Measurements from ENCODE around the gene DDAH2.

Gene DDAH2

GRCh38 chr6:31765910-31766794, 37.1 kb upstream of the DDAH2 start:
- no peak for DNase-seq (ENCODE audit: low read depth)
- peak overlapping the region; percentile 12 for H3K4me3 ChIP-seq (replicated peaks; ENCODE audit: low read depth, low read length)
- TF ChIP-seq, protein P1, sequence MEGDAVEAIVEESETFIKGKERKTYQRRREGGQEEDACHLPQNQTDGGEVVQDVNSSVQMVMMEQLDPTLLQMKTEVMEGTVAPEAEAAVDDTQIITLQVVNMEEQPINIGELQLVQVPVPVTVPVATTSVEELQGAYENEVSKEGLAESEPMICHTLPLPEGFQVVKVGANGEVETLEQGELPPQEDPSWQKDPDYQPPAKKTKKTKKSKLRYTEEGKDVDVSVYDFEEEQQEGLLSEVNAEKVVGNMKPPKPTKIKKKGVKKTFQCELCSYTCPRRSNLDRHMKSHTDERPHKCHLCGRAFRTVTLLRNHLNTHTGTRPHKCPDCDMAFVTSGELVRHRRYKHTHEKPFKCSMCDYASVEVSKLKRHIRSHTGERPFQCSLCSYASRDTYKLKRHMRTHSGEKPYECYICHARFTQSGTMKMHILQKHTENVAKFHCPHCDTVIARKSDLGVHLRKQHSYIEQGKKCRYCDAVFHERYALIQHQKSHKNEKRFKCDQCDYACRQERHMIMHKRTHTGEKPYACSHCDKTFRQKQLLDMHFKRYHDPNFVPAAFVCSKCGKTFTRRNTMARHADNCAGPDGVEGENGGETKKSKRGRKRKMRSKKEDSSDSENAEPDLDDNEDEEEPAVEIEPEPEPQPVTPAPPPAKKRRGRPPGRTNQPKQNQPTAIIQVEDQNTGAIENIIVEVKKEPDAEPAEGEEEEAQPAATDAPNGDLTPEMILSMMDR (IDR thresholded peaks at IDR 0.05; ENCODE audit: low read length, missing control alignments), result no peak

- no peak overlapping the region for H3K4me3 ChIP-seq (replicated peaks; ENCODE audit: low read depth, low read length)
- DNase-seq (ENCODE audit: low read depth), result no peak
- TF ChIP-seq, protein P1 (IDR thresholded peaks at IDR 0.05; ENCODE audit: low read length, missing control alignments), result no peak
Measured at GRCh38 chr6:31765559-31765909, 36.4 kb upstream of the DDAH2 start.

- TF ChIP-seq, protein P1 (IDR thresholded peaks at IDR 0.05; ENCODE audit: low read length, missing control alignments), result no peak
Measured at GRCh38 chr6:31764198-31764597, 35.1 kb upstream of the DDAH2 start.

DNA sequence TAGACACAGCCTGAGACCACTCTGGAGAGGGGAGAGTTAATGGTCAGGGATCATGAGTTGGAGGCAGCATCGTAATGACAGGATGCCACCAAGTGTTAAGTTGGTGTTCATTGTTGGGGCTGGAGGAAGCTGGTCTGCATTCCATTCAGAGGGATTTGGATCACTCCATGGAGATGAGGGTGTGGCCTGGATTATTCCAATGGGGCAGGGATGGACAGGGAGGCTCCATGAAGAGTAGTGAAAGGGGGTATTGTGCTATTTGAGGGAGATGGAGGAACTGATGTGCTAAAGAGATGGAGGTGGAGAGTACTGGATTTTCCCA, 34.5 kb upstream of the DDAH2 start:
- DNase-seq (ENCODE audit: low read depth), result peak; percentile 54
- TF ChIP-seq, protein P1 (IDR thresholded peaks at IDR 0.05; ENCODE audit: low read length, missing control alignments), result no peak
- no peak overlapping the region for H3K4me3 ChIP-seq (replicated peaks; ENCODE audit: low read depth, low read length)

More at GRCh38 chr6:31764198-31764597, 35.1 kb upstream of the DDAH2 start:
- DNase-seq (ENCODE audit: low read depth), result no peak
- H3K4me3 ChIP-seq (replicated peaks; ENCODE audit: low read depth, low read length), result no peak overlapping the region

GRCh38 chr6:31762878-31763618, 33.9 kb upstream of the DDAH2 start:
- H3K4me3 ChIP-seq (replicated peaks; ENCODE audit: low read depth, low read length), result no peak overlapping the region
- DNase-seq (ENCODE audit: low read depth), result no peak
- TF ChIP-seq, protein P1 (IDR thresholded peaks at IDR 0.05; ENCODE audit: low read length, missing control alignments), result no peak

DNA sequence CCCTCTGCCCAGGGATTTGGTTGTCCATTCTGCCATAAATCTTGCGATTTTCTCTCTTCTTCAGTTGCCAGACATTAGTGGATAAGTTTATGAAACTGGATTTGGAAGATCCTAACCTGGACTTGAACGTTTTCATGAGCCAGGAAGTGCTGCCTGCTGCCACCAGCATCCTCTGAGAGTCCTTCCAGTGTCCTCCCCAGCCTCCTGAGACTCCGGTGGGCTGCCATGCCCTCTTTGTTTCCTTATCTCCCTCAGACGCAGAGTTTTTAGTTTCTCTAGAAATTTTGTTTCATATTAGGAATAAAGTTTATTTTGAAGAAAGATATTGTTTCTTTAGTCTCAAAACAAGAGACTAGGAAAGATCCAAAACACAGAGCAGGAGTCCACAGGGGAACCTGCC, 33.3 kb upstream of the DDAH2 start, which contains the start of gene SAPCD1:
Gene SAPCD1, plus strand, starts transcription at position 301 of the 400 bp plus-strand sequence. CDS start 399 bp downstream, outside the sequence.
- H3K4me3 ChIP-seq (replicated peaks; ENCODE audit: low read depth, low read length), result no peak within 1 kb of the TSS
- DNase-seq (ENCODE audit: low read depth), result no peak
- TF ChIP-seq, protein P1 (IDR thresholded peaks at IDR 0.05; ENCODE audit: low read length, missing control alignments), result no peak
